Transverse colon (tissue), 4 donors: ENCODE measurements around the gene GFRA1.

Source experiments
- CTCF ChIP-seq, 5 experiments: fragments of 200-600 bp in 3 of 5; fragments of 450-650 bp in 2 of 5; sonication (generic) in 3 of 5; IDR thresholded peaks; 1 replicate in 2 of 5; 2 replicates in 3 of 5; pipeline ENCODE4 v1.5.1; 2016 to 2017; ENCODE audit warnings: antibody characterized with exemption in 5 of 5, inconsistent platforms in 3 of 5, mild to moderate bottlenecking in 2 of 5, moderate library complexity in 1 of 5
- EP300 ChIP-seq: sonication (generic); formaldehyde crosslinking; IDR thresholded peaks from one replicate; pipeline ENCODE4 v1.6.1; 2017; ENCODE audit warnings: antibody characterized with exemption, low read depth
- POLR2A ChIP-seq: fragments of 450-650 bp; IDR thresholded peaks from one replicate; pipeline ENCODE4 v1.6.1; 2016; ENCODE audit warnings: antibody characterized with exemption, mild to moderate bottlenecking, moderate library complexity
- POLR2AphosphoS5 ChIP-seq, 3 donors: sonication (generic); formaldehyde crosslinking; IDR thresholded peaks; one replicate each; pipeline ENCODE4 v1.6.1; 2016; ENCODE audit warnings: antibody characterized with exemption in 3 of 3

- TF ChIP-seq POLR2AphosphoS5 (IDR thresholded peaks at IDR 0.05), result no peak
- TF ChIP-seq POLR2A, result no peak
- no peak for TF ChIP-seq CTCF (IDR thresholded peaks at IDR 0.05)
- no peak for TF ChIP-seq EP300
These were observed 103.1 kb downstream of the GFRA1 start for GRCh38 chr10:116169782-116170445.
